NCI-H1694 (cell line): ENCODE data around the gene MAP4.

ENCODE experiments used
- DNase-seq: peaks from one replicate; lab custom pipeline; 2025; lab: John Stamatoyannopoulos, UW

MAP4 gene

DNA sequence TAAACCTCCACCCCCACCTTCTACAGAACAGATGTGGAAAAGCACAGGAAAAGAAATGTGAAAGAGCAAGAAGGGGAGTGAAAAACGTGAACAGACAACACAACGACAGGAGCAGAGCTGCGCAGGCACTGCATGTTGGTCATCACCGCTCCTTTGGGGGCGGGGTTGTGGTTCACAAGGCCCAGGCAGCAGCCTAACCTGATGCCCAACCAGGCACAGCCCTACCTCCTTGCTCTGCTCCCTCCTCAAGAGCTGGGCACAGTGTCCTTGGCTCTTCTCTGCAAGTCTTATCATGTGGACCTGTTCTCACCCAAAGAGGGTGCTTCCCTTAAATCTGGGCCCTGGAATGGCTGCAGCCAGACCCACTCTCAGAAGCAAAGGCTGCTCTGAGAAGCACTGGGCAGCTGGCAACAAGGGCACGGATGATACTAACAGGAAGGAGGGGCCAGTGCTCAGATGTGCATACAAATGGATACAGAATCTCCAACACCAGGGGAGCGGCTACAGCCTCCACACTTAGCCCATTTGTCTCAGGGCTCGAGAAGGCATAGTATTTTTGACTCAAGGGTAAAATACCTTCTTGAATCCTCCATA is 148.7 kb downstream of the MAP4 start:
- no peak for DNase-seq

GRCh38 chr3:47865192-47865591 is 151.0 kb downstream of the MAP4 start:
- DNase-seq: no peak

- DNase-seq: no peak
Observed at GRCh38 chr3:47863391-47864128, 152.7 kb downstream of the MAP4 start.

DNA sequence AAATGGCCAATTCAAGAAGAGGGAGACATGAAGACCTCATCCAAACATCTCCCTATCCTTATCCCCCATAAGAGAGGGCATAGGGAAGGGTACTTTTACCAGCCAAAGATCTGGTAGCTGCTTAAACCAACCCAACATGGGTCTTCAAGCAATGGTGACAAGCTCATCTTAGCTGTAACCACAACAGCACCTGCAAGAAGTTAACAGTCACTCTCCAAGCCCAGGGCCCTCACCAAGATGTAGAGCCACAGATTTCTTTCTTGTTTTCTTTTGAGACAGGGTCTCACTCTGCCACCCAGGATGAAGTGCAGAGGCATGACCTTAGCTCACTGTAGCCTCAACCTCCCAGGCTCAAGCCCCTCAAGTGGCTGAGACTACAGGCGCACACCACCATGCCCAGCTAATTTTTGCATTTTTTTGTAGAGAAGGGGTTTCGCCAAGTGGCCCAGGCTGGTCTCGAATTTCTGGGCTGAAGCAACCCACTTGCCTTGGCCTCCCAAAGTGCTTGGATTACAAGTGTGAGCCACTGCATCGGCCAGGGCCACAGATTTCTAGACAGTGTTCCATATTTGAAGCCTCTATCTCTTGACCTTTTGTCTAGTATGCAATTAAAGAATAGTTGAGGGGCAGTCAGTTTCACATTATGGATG is 156.1 kb downstream of the MAP4 start:
- no peak for DNase-seq

DNA sequence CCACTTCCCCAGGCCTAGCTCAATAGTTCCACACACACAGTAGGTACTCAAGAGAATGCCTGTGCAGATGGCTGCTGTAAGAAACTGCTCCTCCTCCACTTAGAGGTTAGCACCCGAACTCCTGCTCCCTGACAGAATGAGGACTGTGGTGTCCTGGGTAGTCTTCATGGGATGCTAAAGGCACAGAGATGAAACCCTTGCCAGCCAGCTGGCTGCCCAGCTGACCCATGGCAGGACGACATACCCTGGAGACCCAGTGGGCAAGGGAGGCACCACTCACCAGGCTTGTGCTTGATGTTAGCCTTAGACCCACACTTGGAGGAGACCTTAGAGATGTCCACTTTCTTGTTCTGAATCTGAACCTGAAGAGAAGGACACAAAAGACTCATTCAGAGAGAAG is 159.1 kb downstream of the MAP4 start:
- no peak for DNase-seq

GRCh38 chr3:47856669-47857068 is 159.5 kb downstream of the MAP4 start:
- DNase-seq: no peak

DNA sequence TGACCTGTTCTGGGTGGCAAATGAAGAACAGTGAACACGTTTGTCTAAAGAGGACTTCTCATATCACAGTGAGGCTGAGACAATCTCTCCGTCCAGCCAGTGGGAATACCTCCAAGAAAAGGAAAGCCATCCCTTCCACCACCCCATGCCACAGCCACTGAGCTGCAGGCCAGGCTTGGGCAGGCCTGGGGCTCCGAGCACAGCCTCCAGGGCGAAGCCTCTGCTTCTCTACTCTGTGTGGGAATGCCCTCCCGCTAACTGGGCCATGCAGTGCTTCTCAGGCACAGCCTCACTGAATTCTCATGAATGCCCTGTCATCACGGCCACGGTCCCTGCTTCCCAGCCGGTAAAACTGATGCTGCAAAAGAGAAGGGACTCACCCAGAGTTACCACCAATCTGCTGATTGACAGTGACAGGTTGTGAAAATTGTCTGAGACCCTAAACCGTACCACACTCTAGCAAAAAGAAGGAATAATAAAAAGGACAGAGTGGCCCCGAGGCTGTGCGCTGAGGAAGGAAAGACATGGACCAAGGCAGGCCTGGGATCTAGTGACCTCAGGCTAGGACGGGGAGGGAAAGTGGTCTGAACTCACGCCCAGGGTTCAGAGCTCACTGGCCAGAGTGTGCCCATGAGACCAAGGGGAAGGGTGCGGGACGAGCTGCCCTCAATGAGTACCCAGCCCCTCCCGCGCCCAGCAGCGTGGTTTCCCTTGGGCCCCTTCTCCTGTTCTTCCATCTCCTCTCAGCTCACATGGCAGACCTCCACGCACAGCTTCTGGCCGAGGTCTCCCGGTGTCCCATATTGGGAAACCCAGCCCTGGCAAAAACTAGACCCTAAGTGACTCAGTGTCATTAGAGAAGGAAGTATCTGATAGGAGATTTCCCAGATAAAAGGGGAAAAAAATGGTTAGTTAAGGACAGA is 160.5 kb downstream of the MAP4 start:
- no peak for DNase-seq

- DNase-seq: no peak
Observed at GRCh38 chr3:47854720-47855455, 161.3 kb downstream of the MAP4 start.

- DNase-seq: no peak
Observed at GRCh38 chr3:47854267-47854666, 161.9 kb downstream of the MAP4 start.

GRCh38 chr3:47852604-47853602 is 163.3 kb downstream of the MAP4 start:
- no peak for DNase-seq

DNA sequence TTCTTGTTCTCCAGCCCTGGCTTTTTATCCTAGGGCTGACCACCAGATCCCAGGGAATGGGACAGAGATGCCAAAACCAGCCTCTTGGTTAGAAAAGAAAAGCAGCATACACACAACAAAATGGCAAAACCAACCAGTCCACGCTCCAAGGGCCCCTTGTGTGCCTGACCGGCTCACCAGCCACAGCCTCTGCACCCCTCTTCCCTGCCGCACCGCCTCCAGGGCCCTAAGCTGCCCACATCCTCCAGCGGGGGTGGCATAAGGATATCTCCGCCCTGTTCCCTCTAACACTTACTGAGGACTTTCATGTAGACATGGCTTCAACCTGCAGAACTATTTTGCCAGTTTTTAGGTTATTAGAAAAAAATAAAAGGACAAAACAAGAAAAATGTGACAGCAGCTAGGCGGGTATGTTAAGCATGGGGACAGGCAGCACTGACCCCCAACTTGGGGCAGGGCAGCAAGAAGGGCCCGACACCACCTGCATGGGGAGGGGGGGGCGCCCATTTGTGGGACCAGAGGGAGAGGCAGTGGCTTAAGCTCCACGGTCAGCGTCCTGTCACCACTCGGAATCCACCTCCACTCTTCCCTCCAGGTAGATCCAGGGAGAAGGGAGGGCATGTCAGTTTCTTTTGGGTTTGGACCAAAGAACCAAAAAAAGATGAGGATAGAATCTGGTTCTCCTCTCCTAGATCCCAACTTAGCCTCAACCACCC is 164.2 kb downstream of the MAP4 start:
- no peak for DNase-seq

GRCh38 chr3:47850564-47851410 is 165.4 kb downstream of the MAP4 start:
- DNase-seq: no peak

GRCh38 chr3:47849699-47850563 is 166.3 kb downstream of the MAP4 start:
- no peak for DNase-seq

DNA sequence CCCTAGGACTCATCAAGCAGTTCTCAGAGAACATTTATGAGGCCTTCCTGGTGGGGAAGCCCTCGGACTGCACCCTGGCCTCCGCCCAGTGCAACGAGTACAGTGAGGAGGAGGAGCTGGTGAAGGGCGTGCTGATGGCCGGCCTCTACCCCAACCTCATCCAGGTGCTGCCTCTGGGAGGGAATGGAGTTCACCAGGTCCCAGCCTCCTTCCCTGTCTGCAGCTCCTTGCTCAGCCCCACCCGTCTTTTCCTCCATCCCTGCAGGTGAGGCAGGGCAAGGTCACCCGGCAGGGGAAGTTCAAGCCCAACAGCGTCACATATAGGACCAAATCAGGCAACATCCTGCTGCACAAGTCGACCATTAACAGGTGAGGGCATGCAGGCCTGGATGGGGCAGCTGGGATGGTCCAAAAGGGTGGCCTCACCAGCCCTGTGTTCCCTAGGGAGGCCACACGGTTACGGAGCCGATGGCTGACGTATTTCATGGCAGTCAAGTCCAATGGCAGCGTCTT is 167.0 kb downstream of the MAP4 start:
- no peak for DNase-seq

DNA sequence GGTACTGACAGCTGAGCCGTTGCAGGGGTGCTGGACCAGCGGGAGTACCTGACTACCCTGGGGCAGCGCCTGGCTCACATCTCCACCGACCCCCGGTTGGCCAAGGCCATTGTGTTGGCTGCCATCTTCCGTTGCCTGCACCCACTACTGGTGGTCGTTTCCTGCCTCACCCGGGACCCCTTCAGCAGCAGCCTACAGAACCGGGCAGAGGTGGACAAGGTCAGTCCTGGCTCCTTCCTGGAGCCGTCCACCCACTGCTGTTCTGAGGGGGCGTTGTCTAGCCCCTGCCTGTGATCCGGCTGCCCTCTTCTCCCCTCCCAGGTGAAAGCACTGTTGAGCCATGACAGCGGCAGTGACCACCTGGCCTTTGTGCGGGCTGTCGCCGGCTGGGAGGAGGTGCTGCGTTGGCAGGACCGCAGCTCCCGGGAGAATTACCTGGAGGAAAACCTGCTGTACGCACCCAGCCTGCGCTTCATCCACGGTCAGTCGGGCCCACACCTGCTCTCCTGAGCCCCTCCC is 167.6 kb downstream of the MAP4 start:
- DNase-seq: no peak

DNA sequence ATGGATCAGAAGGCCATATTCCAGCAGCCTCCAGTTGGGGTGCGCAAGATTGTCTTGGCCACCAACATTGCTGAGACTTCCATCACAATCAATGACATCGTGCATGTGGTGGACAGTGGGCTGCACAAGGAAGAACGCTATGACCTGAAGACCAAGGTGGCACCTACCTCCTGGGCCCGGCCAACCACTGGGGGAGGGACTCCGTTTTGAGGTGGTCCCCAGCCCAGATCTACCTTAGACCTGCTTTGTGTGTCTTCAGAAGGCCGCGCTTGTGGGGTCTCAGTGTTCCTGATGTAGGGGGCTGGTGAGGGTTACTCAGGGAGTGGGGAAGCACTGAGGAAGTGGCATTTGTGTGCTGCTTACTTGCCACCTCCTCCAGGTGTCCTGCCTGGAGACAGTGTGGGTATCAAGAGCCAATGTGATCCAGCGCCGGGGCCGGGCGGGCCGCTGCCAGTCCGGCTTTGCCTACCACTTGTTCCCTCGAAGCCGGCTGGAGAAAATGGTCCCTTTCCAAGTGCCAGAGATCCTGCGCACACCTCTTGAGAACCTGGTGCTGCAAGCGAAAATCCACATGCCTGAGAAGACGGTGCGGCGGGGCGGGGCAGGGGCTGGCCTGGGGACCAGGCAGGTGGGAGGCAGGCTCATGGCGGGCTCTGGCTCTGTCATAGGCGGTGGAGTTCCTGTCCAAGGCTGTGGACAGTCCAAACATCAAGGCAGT is 168.3 kb downstream of the MAP4 start:
- DNase-seq: no peak

- DNase-seq: no peak
Observed at GRCh38 chr3:47847260-47847659, 169.0 kb downstream of the MAP4 start.
